GM12878 (cell line): Measurements from ENCODE around the gene MALT1. TPM values are rescaled to one million over a fixed set of nuclear protein-coding genes. Genes with fewer than 3 reads are reported as not detected.

Experiments
- ATAC-seq: fragments of 200-7000 bp; cut with Tn5 transposase; 3 replicates; pipeline ENCODE4 v1.9.1; 2020; ENCODE audit warnings: mild to moderate bottlenecking, moderate library complexity
- BruUV-seq: library from RNA; stranded (reverse); fragments of 400-500 nt; replicated peaks from 2 replicates; lab custom pipeline; 2021; lab: Mats Ljungman, UMichigan
- CTCF ChIA-PET: fragments of 300-600 bp; sonication (Branson Sonifier 250); formaldehyde crosslinking; extraction: SDS; loops from one replicate; lab custom pipeline; 2021; ENCODE audit warnings: inconsistent platforms; lab: Yijun Ruan, JAX
- POLR2A ChIA-PET: fragments of 350-600 bp; formaldehyde crosslinking; extraction: SDS; loops from one replicate; lab custom pipeline; 2021; ENCODE audit warnings: inconsistent platforms; lab: Charles Lee
- RAD21 ChIA-PET: fragments of 300-600 bp; sonication (Branson Sonifier 250); formaldehyde crosslinking; loops from one replicate; lab custom pipeline; 2023; ENCODE audit warnings: antibody characterized with exemption; ENCODE audit not compliant: unreplicated experiment; lab: Charles Lee
- SMC1A ChIA-PET: fragments of 300-600 bp; sonication (Branson Sonifier 250); formaldehyde crosslinking; loops from one replicate; lab custom pipeline; 2023; ENCODE audit not compliant: unreplicated experiment, uncharacterized antibody; lab: Charles Lee
- DNase-seq: peaks from one replicate; pipeline ENCODE4 v3.0.0-alpha.2; 2011; ENCODE audit warnings: low read depth, low spot score
- FAIRE-seq: peaks from 3 replicates; lab custom pipeline; 2011; peaks lifted over from hg19 to GRCh38; lab: Jason Lieb, UNC
- H2AFZ ChIP-seq: 2 replicates; pipeline ENCODE4 v1.6.0; 2011; ENCODE audit warnings: low read depth, low read length, control low read depth; ENCODE audit not compliant: control insufficient read depth
- H3K27ac ChIP-seq: 2 replicates; pipeline ENCODE4 v1.5.1; 2011; ENCODE audit warnings: control low read depth; ENCODE audit not compliant: control insufficient read depth, insufficient read depth
- H3K27me3 ChIP-seq, 2 experiments: replicated peaks in 1 of 2; 2 replicates each; pipeline versions ENCODE4 v1.6.0 to v1.6.1; 2011; ENCODE audit warnings: low read length in 1 of 2; ENCODE audit not compliant: control insufficient read depth in 2 of 2, insufficient read depth in 2 of 2
- H3K36me3 ChIP-seq, 2 experiments: 2 replicates each; pipeline ENCODE4 v1.5.1; 2011; ENCODE audit warnings: low read length in 1 of 2; ENCODE audit not compliant: control insufficient read depth in 2 of 2, insufficient read depth in 2 of 2
- H3K4me1 ChIP-seq: 2 replicates; pipeline ENCODE4 v1.6.1; 2011; ENCODE audit warnings: mild to moderate bottlenecking, low read length, moderate library complexity, mixed read lengths; ENCODE audit not compliant: control insufficient read depth, insufficient read depth
- H3K4me2 ChIP-seq: 2 replicates; pipeline ENCODE4 v1.6.0; 2011; ENCODE audit warnings: control low read depth; ENCODE audit not compliant: control insufficient read depth, insufficient read depth
- H3K4me3 ChIP-seq: fragments of 200-600 bp; sonication (generic); 2 replicates; pipeline ENCODE4 v1.5.1; 2016
- H3K79me2 ChIP-seq: 2 replicates; pipeline ENCODE4 v1.6.0; 2011; ENCODE audit warnings: low read length; ENCODE audit not compliant: control insufficient read depth, insufficient read depth
- H3K9ac ChIP-seq: 2 replicates; pipeline ENCODE4 v1.8.0; 2011; ENCODE audit warnings: low read length, control low read depth, mixed read lengths; ENCODE audit not compliant: control insufficient read depth, insufficient read depth
- H3K9me3 ChIP-seq: replicated peaks from 3 replicates; pipeline ENCODE4 v1.5.1; 2011; ENCODE audit warnings: mild to moderate bottlenecking, low read length; ENCODE audit not compliant: control insufficient read depth, insufficient read depth
- H4K20me1 ChIP-seq: 2 replicates; pipeline ENCODE4 v1.6.0; 2011; ENCODE audit not compliant: control insufficient read depth, insufficient read depth
- ASH2L ChIP-seq: fragments of 300-600, 200-600 bp; sonication (generic); IDR thresholded peaks from 2 replicates; pipeline ENCODE4 v1.6.1; 2017; ENCODE audit warnings: low read depth, mild to moderate bottlenecking, borderline replicate concordance
- BCL11A ChIP-seq: IDR thresholded peaks from 2 replicates; pipeline ENCODE4 v1.6.1; 2011; ENCODE audit warnings: low read depth, low read length
- FOS ChIP-seq: IDR thresholded peaks from 3 replicates; pipeline ENCODE4 v1.6.1; 2011; ENCODE audit warnings: borderline replicate concordance; ENCODE audit not compliant: insufficient read length; ENCODE audit errors: extremely low read depth
- GATAD2B ChIP-seq: fragments of 450-650 bp; conservative IDR thresholded peaks from 2 replicates; pipeline ENCODE4 v1.6.1; 2017; ENCODE audit warnings: low read depth, mild to moderate bottlenecking, moderate library complexity
- MEF2A ChIP-seq: IDR thresholded peaks from 2 replicates; pipeline ENCODE4 v1.6.1; 2011; ENCODE audit warnings: low read depth, mild to moderate bottlenecking, low read length, moderate library complexity; ENCODE audit not compliant: insufficient read depth
- RBBP5 ChIP-seq: fragments of 200-600 bp; sonication (generic); conservative IDR thresholded peaks from 2 replicates; pipeline ENCODE4 v1.6.1; 2016
- RFX5 ChIP-seq: IDR thresholded peaks from 2 replicates; pipeline ENCODE4 v1.6.1; 2011; ENCODE audit warnings: low read depth, low read length, improper control_type of control experiment
- RUNX3 ChIP-seq: IDR thresholded peaks from 2 replicates; pipeline ENCODE4 v1.6.1; 2012; ENCODE audit warnings: low read length, inconsistent platforms
- SMARCA5 ChIP-seq: fragments of 450-650 bp; IDR thresholded peaks from 2 replicates; pipeline ENCODE4 v1.6.1; 2017; ENCODE audit warnings: mild to moderate bottlenecking
- ZBED1 ChIP-seq: IDR thresholded peaks from 2 replicates; pipeline ENCODE4 v1.6.1; 2016; ENCODE audit warnings: borderline replicate concordance
- ZNF24 ChIP-seq: fragments of 450-650 bp; IDR thresholded peaks from 2 replicates; pipeline ENCODE4 v1.6.1; 2017; ENCODE audit warnings: antibody characterized with exemption, mild to moderate bottlenecking
- WGBS: methylation state at CpG from one replicate; pipeline ENCODE4 v1.1.6; 2016; ENCODE audit warnings: low lambda C conversion rate; ENCODE audit not compliant: insufficient replicate concordance, insufficient coverage; ENCODE audit errors: missing lambda C conversion rate; 5-methylcytosine and 5-hydroxymethylcytosine counted together
- in situ Hi-C: fragments of 300-500 bp; cut with MboI; formaldehyde crosslinking; loops from 9 replicates; pipeline ENCODE4 v1.14.3; 2018; ENCODE audit warnings: mixed read lengths
- intact Hi-C: fragments of 100-400 bp; cut with micrococcal nuclease; formaldehyde crosslinking; loops from one replicate; pipeline ENCODE4 v1.14.2; 2022; ENCODE audit not compliant: unreplicated experiment
- polyA plus RNA-seq, 11 experiments: library from polyadenylated mRNA; depleted of rRNA in 4 of 11; unstranded in 6 of 11; stranded (reverse) in 5 of 11; fragments of >200 nt; fragmentation: Nextera tagmentation in 4 of 11; fragmentation: Illumina TruSeq in 1 of 11; extraction: Ambion mirVana in 4 of 11; extraction: Trizol in 1 of 11; gene quantifications; 1 replicate in 1 of 11; 2 replicates in 10 of 11; pipeline versions ENCODE4 v1.2.1 to v1.2.3, GENCODE V29; 2011 to 2016; ENCODE audit warnings: inconsistent platforms in 2 of 11, missing spikeins in 2 of 11, low read depth in 1 of 11
- total RNA-seq, 4 experiments: library from RNA; depleted of rRNA in 3 of 4; stranded (reverse); fragments of >200 nt in 3 of 4; fragmentation: Illumina TruSeq in 1 of 4; extraction: Trizol in 1 of 4; gene quantifications; 2 replicates each; pipeline versions ENCODE4 v1.2.1 to v1.2.3, GENCODE V29; 2013 to 2021
- TF ChIP-seq, protein P1 (sequence below): IDR thresholded peaks from 2 replicates; pipeline ENCODE4 v1.6.1; 2011; ENCODE audit warnings: mild to moderate bottlenecking, low read depth, low read length, moderate library complexity; ENCODE audit not compliant: insufficient replicate concordance
- TF ChIP-seq, protein P2 (sequence below): IDR thresholded peaks from 2 replicates; pipeline ENCODE4 v1.6.1; 2011; ENCODE audit warnings: borderline replicate concordance, low read depth, mild to moderate bottlenecking, moderate library complexity, low read length; ENCODE audit not compliant: insufficient read depth, poor library complexity, severe bottlenecking
- TF ChIP-seq, protein P3 (sequence below): fragments of 450-650 bp; IDR thresholded peaks from 2 replicates; pipeline ENCODE4 v1.6.1; 2016; ENCODE audit warnings: mild to moderate bottlenecking, moderate library complexity, borderline replicate concordance
- TF ChIP-seq, protein P4 (sequence below): IDR thresholded peaks from 2 replicates; pipeline ENCODE4 v1.6.1; 2012; ENCODE audit warnings: mild to moderate bottlenecking, low read depth, low read length

MALT1 gene
- total and polyA plus RNA-seq, 10 of the 15 experiments (the other 5 are each of a cell fraction or from before 2014, with no cell fraction given) = 17.6 to 126 (median 45.4) TPM

DNA sequence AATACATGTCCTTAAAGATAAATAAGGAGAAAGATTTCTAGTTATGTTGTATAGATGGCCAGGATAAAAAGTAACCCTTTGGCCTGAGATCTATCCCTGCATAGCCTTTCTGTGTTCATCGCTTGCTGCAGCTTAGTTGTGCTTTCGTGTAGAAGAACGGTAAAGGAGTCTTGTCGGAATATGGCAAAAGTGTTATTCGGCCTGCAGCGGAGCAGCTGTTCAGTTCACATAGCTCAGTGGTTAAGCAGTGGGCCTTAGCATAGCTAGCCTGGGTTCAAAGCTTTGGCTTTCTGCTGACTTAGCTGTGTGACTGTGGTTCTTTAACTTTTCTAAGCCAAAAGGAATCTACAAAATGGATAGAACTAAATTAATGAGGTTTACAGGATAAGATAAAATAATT is 55.4 kb downstream of the MALT1 start:
- no peaks in the 10 kb centered on the region for H3K27me3 ChIP-seq
- TF ChIP-seq RBBP5 (no peak), BCL11A (no peak), FOS (no peak), RFX5 (no peak), SMARCA5 (no peak), RUNX3 (no peak), GATAD2B (no peak), ZBED1 (no peak), ASH2L (no peak), ZNF24 (no peak), MEF2A (no peak)
- TF ChIP-seq, protein P1, sequence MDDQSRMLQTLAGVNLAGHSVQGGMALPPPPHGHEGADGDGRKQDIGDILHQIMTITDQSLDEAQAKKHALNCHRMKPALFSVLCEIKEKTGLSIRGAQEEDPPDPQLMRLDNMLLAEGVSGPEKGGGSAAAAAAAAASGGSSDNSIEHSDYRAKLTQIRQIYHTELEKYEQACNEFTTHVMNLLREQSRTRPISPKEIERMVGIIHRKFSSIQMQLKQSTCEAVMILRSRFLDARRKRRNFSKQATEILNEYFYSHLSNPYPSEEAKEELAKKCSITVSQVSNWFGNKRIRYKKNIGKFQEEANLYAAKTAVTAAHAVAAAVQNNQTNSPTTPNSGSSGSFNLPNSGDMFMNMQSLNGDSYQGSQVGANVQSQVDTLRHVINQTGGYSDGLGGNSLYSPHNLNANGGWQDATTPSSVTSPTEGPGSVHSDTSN = no peak
- TF ChIP-seq, protein P2, sequence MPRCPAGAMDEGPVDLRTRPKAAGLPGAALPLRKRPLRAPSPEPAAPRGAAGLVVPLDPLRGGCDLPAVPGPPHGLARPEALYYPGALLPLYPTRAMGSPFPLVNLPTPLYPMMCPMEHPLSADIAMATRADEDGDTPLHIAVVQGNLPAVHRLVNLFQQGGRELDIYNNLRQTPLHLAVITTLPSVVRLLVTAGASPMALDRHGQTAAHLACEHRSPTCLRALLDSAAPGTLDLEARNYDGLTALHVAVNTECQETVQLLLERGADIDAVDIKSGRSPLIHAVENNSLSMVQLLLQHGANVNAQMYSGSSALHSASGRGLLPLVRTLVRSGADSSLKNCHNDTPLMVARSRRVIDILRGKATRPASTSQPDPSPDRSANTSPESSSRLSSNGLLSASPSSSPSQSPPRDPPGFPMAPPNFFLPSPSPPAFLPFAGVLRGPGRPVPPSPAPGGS = no peak
- TF ChIP-seq, protein P3, sequence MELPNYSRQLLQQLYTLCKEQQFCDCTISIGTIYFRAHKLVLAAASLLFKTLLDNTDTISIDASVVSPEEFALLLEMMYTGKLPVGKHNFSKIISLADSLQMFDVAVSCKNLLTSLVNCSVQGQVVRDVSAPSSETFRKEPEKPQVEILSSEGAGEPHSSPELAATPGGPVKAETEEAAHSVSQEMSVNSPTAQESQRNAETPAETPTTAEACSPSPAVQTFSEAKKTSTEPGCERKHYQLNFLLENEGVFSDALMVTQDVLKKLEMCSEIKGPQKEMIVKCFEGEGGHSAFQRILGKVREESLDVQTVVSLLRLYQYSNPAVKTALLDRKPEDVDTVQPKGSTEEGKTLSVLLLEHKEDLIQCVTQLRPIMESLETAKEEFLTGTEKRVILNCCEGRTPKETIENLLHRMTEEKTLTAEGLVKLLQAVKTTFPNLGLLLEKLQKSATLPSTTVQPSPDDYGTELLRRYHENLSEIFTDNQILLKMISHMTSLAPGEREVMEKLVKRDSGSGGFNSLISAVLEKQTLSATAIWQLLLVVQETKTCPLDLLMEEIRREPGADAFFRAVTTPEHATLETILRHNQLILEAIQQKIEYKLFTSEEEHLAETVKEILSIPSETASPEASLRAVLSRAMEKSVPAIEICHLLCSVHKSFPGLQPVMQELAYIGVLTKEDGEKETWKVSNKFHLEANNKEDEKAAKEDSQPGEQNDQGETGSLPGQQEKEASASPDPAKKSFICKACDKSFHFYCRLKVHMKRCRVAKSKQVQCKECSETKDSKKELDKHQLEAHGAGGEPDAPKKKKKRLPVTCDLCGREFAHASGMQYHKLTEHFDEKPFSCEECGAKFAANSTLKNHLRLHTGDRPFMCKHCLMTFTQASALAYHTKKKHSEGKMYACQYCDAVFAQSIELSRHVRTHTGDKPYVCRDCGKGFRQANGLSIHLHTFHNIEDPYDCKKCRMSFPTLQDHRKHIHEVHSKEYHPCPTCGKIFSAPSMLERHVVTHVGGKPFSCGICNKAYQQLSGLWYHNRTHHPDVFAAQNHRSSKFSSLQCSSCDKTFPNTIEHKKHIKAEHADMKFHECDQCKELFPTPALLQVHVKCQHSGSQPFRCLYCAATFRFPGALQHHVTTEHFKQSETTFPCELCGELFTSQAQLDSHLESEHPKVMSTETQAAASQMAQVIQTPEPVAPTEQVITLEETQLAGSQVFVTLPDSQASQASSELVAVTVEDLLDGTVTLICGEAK = no peak
- TF ChIP-seq, protein P4, sequence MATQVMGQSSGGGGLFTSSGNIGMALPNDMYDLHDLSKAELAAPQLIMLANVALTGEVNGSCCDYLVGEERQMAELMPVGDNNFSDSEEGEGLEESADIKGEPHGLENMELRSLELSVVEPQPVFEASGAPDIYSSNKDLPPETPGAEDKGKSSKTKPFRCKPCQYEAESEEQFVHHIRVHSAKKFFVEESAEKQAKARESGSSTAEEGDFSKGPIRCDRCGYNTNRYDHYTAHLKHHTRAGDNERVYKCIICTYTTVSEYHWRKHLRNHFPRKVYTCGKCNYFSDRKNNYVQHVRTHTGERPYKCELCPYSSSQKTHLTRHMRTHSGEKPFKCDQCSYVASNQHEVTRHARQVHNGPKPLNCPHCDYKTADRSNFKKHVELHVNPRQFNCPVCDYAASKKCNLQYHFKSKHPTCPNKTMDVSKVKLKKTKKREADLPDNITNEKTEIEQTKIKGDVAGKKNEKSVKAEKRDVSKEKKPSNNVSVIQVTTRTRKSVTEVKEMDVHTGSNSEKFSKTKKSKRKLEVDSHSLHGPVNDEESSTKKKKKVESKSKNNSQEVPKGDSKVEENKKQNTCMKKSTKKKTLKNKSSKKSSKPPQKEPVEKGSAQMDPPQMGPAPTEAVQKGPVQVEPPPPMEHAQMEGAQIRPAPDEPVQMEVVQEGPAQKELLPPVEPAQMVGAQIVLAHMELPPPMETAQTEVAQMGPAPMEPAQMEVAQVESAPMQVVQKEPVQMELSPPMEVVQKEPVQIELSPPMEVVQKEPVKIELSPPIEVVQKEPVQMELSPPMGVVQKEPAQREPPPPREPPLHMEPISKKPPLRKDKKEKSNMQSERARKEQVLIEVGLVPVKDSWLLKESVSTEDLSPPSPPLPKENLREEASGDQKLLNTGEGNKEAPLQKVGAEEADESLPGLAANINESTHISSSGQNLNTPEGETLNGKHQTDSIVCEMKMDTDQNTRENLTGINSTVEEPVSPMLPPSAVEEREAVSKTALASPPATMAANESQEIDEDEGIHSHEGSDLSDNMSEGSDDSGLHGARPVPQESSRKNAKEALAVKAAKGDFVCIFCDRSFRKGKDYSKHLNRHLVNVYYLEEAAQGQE = no peak

More for the DNA sequence above, 55.4 kb downstream of the MALT1 start:
- intact Hi-C loops (no loop called here), in situ Hi-C loops (no loop called here)
- Histone ChIP-seq H3K9ac (no peak overlapping the region), H3K79me2 (no peaks in the 10 kb centered on the region), H3K36me3 (peaks cover 5 to 38% of the 10 kb centered on the region in 2 experiments), H4K20me1 (no peaks in the 10 kb centered on the region), H3K4me2 (no peak overlapping the region), H3K27ac (no peak overlapping the region), H3K9me3 (no peaks in the 10 kb centered on the region), H2AFZ (no peak overlapping the region), H3K4me3 (no peak overlapping the region), H3K4me1 (no peaks in the 10 kb centered on the region)
- ChIA-PET RAD21 (no interaction called here), SMC1A (interaction anchor here (0.9 to 1.5 kb wide), 2 partner anchors 18 to 56 kb away, joined by 4 read pairs; partner anchors contain the start of gene MALT1), CTCF (interaction anchor here (1.1 to 1.8 kb wide), 6 partner anchors 16 to 198 kb away, joined by 3 to 5 read pairs (median 4); no protein-coding TSS in a partner anchor), POLR2A (no interaction called here)
- WGBS = 99% methylated on average over 6 of the region's 6 CpGs
- ATAC-seq (no peak), DNase-seq (no peak), FAIRE-seq (no peak)
- no TSS peak for BruUV-seq
